Coronary artery (tissue), 2 donors: ENCODE results near the gene ANKRD23.
"Not testable (repeated sequence)": the region's sequence is repeated elsewhere in the genome, so short reads cannot be mapped to it uniquely, and the experiment has no call there.

ENCODE experiments used
- DNase-seq: peaks from one replicate; pipeline ENCODE4 v3.0.0-alpha.2; 2017; ENCODE audit warnings: low spot score
- H3K27ac ChIP-seq, 2 donors: fragments of 200-600 bp; sonication (generic); one replicate each; pipeline ENCODE4 v1.5.1; 2016 to 2019
- H3K4me3 ChIP-seq: fragments of 200-600 bp; sonication (generic); 2 replicates; pipeline ENCODE4 v1.5.1; 2016; ENCODE audit warnings: mild to moderate bottlenecking, moderate library complexity
- TF ChIP-seq, protein P1 (sequence below): fragments of 200-600 bp; sonication (generic); IDR thresholded peaks from one replicate; pipeline ENCODE4 v1.5.1; 2019; ENCODE audit warnings: antibody characterized with exemption

The ANKRD23 gene

DNA sequence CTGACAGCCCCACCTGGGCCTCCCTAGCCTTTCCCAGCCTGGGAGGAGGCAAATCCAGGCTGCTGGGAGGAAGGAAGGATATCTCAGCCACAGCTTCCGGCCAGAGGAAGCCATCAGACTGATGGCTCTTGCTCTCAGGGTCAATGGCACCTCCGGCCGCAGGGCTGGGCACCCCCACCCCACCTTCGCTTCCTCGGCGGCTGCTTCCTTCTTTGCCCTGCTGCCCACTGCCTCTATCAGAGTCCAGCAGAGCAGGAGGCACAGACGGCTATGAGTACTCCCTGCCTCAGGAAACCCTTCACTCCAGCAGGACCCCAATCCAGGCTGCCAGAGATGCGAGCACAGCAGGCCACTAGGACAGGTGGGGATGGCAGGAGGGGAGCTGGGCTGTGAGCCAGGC, 22.8 kb upstream of the ANKRD23 start:
- peak overlapping the region; percentile 96 to 100 for H3K27ac ChIP-seq
- H3K4me3 ChIP-seq: peak overlapping the region; percentile 100

DNA sequence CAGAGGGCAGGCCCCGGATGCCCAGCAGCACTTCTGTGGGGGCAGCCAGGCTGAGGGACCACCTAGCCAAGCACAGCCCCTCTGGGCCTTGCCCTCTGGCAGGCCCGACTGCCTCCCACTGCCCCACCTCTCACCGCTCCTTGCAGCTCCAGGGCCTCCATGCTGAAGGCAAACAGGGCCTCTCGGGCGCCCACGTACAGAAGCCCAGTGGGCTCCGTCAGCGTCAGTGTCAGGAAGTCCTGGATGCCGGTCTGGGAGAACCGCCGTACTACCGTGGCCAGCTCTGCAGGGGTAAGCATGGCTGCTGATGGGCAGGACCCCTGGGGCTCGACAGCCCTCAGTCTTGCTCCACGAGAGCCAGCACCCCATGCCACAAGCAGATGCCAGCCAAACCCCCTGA, 22.3 kb upstream of the ANKRD23 start:
- no peak for DNase-seq
- TF ChIP-seq, protein P1, sequence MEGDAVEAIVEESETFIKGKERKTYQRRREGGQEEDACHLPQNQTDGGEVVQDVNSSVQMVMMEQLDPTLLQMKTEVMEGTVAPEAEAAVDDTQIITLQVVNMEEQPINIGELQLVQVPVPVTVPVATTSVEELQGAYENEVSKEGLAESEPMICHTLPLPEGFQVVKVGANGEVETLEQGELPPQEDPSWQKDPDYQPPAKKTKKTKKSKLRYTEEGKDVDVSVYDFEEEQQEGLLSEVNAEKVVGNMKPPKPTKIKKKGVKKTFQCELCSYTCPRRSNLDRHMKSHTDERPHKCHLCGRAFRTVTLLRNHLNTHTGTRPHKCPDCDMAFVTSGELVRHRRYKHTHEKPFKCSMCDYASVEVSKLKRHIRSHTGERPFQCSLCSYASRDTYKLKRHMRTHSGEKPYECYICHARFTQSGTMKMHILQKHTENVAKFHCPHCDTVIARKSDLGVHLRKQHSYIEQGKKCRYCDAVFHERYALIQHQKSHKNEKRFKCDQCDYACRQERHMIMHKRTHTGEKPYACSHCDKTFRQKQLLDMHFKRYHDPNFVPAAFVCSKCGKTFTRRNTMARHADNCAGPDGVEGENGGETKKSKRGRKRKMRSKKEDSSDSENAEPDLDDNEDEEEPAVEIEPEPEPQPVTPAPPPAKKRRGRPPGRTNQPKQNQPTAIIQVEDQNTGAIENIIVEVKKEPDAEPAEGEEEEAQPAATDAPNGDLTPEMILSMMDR: no peak
- Histone ChIP-seq H3K27ac (peak overlapping the region; percentile 96 to 100), H3K4me3 (peak overlapping the region; percentile 100)

More for the DNA sequence above, 22.8 kb upstream of the ANKRD23 start:
- TF ChIP-seq, protein P1: no peak
- no peak for DNase-seq

DNA sequence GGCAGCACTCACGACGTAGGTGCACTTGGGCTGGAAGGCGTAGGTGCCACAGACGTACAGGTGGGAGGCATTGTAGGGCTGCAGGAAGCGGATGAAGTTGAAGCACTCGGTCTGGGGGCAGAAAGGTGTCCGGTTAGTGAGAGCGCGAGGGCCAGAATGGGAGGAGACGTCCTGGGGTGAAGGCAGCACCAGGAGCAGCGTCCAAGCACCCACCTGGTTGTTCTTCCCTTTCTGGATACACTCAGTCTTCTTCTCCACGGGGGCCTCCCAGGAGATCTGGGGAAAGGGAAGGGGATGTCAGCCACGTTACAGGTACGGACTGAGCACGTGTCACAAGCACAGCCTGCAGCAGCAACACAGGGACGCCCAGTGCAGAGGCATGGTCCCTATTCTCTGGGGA, 21.8 kb upstream of the ANKRD23 start:
- no peak for DNase-seq
- TF ChIP-seq, protein P1: no peak
- Histone ChIP-seq H3K27ac (peak overlapping the region in 1 of 2 donors; percentile 100), H3K4me3 (peak overlapping the region; percentile 100)

DNA sequence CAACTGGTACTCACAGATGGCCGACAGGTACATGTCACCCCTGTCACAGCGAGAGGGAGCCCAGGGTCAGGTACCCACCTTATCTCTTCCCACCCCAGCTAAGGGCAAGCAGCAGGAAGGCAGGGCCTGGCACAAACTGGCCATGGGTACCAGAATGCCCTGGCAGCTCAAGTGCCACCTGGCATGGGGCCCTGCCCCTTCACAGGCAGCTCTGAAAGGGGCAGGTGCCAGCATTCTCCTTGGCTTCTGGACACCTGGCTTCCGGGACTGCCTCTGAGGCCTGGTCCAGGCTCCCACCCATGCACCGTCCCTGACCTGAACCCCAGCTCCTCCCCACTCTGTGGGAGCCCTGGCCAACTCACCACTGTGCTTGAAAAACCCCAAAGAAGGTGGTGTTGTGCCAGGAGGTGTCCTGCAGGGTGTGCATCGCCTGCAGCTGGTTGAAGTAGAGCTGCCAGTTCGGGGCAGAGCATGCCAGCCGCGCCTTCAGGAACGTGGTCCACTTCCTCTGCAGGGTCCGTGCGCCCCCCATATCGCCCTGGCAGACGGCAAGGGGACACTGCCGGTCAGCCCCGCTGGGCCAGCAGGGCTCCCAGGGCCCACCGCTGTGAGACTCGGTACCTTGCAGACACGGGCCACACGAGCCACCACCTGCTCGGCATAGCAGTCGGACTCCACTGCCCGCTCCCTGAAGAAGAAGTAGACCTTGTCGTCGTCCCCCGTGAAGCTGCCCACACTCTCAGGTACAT, 20.7 kb upstream of the ANKRD23 start:
- Histone ChIP-seq H3K27ac (peak overlapping the region in 1 of 2 donors; percentile 26), H3K4me3 (no peak overlapping the region)
- DNase-seq: no peak
- TF ChIP-seq, protein P1: no peak

DNA sequence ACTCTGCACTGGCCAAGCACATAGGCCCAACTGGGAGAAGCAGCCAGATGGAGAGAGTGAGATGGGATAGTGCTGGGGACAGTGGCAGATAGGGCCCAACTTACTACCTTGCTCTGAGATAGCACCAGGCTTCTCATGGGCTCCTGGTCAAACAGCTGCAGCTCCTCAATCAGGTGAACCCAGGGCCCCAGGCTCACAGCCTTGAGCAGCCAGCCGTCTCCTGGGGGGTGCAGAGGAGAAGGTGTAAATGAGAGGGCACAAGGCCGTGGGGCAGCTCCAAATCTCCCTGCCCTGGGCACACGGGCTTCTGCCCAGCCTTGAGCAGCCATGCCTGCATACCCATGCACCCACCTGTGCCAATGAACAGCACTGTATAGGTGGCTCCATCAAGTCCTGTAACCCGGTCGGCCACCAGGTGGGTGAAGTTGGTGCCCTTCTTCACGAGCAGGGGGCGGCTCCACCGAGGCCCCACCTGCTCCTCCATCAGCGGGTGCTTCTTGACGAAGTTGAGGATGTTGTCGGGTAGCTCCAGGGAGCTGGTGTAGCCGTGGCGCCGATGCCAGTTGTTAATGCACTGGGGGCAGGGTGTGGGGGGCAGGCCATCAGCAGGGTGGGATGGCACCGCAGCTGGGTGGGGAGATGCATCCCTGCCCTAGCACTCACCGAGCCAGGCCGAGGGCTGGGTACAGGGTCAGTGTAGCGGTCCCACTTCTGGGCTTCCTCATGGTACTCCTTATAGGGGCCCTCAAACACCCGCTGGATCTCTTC, 19.9 kb upstream of the ANKRD23 start:
- Histone ChIP-seq H3K27ac (peak overlapping the region in 1 of 2 donors; percentile 17), H3K4me3 (no peak overlapping the region)
- no peak for DNase-seq
- TF ChIP-seq, protein P1: no peak

DNA sequence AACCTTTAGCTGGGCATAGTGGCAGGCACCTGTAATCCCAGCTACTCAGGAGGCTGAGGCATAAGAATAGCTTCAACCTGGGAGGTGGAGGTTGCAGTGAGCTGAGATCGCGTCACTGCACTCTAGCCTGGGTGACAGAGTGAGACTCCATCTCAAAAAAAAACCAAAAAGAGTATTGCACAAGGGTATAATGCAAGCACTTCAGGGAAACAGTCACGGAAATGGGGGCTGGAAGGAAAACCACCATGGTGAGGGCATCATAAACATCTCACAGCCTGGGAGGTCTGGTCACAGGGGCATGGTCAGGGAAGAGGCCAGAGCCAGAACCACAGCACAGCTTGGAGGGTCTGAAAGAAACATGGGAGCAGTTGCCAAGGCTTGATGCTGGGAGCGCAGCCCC, 19.2 kb upstream of the ANKRD23 start:
- not testable (repeated sequence) for DNase-seq, H3K27ac ChIP-seq

DNA sequence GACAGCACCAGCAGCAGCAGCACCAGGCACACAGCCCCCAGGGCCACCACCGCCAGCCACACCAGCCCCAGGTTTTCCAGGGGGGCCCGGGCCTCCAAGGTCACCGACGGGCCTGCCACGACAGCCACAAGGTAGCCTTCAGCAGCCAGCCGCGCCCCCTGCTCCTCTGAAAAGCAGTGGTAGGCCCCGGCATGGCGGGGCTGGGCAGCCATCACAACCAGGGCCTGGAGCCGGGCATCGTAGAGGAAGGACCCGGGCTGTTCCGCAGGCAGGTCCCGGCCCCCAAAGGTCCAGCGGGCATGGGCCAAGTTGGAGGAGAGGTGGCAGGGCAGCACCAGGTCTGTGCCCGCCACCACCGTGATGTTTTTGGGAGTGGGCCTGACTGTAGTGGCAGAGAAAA, 17.3 kb upstream of the ANKRD23 start:
- peak overlapping the region in 1 of 2 donors; percentile 88 for H3K27ac ChIP-seq
- DNase-seq: no peak
- TF ChIP-seq, protein P1: no peak
- H3K4me3 ChIP-seq: no peak overlapping the region

More for the DNA sequence above, 19.2 kb upstream of the ANKRD23 start:
- H3K4me3 ChIP-seq: not testable (repeated sequence)
